GM19193 (cell line): ENCODE measurements around the gene SNX20.

Experiments
- POLR2A ChIP-seq: IDR thresholded peaks from 4 replicates; pipeline ENCODE4 v1.6.1; 2011; ENCODE audit not compliant: insufficient read depth, insufficient read length; ENCODE audit errors: extremely low read depth

SNX20 gene

GRCh38 chr16:50659806-50660205 lies 21.3 kb downstream of the SNX20 start:
- no peak for TF ChIP-seq POLR2A

- no peak for TF ChIP-seq POLR2A
Measured at GRCh38 chr16:50657241-50657640, 23.9 kb downstream of the SNX20 start.

- TF ChIP-seq POLR2A: no peak
Measured at GRCh38 chr16:50655558-50656055, 25.5 kb downstream of the SNX20 start.

- no peak for TF ChIP-seq POLR2A
Measured at GRCh38 chr16:50653633-50654519, 27.2 kb downstream of the SNX20 start.

- TF ChIP-seq POLR2A: no peak
Measured at GRCh38 chr16:50652836-50653425, 28.2 kb downstream of the SNX20 start.

GRCh38 chr16:50651835-50652438 lies 29.2 kb downstream of the SNX20 start:
- no peak for TF ChIP-seq POLR2A

- no peak for TF ChIP-seq POLR2A
Measured at GRCh38 chr16:50646345-50646744, 34.8 kb downstream of the SNX20 start.

- no peak for TF ChIP-seq POLR2A
Measured at GRCh38 chr16:50645563-50646220, 35.4 kb downstream of the SNX20 start.

- no peak for TF ChIP-seq POLR2A
Measured at GRCh38 chr16:50644729-50645128, 36.4 kb downstream of the SNX20 start.

GRCh38 chr16:50644245-50644644 lies 36.9 kb downstream of the SNX20 start:
- no peak for TF ChIP-seq POLR2A

GRCh38 chr16:50643192-50643591 lies 37.9 kb downstream of the SNX20 start:
- no peak for TF ChIP-seq POLR2A

GRCh38 chr16:50642349-50642748 lies 38.8 kb downstream of the SNX20 start:
- no peak for TF ChIP-seq POLR2A

GRCh38 chr16:50641818-50642187 lies 39.3 kb downstream of the SNX20 start:
- TF ChIP-seq POLR2A: no peak

GRCh38 chr16:50640919-50641817 lies 39.9 kb downstream of the SNX20 start:
- TF ChIP-seq POLR2A: no peak
